Measurements from ENCODE around the gene NKAIN2. TPM values are rescaled to one million over a fixed set of nuclear protein-coding genes. Genes with fewer than 3 reads are reported as not detected.

The NKAIN2 gene
- total RNA-seq, 3 donors from 2014 or later (not counting 1 experiment from before 2014, with no cell fraction given) = 0.45 TPM; not detected in 2

- no peak overlapping the region for H3K4me3 Mint-ChIP-seq
- peaks cover 4 to 6% of the 10 kb centered on the region in 2 donors for H3K9me3 Mint-ChIP-seq
- H3K4me3 ChIP-seq (ENCODE audit: low read length) = no peak overlapping the region
- no peaks in the 10 kb centered on the region for H3K9me3 ChIP-seq (ENCODE audit: control insufficient read depth, insufficient read depth, low read length)
- H3K36me3 ChIP-seq (ENCODE audit: control insufficient read depth, insufficient read depth, low read length) = no peaks in the 10 kb centered on the region
- H3K4me1 Mint-ChIP-seq = no peaks in the 10 kb centered on the region
- TF ChIP-seq, protein P1, sequence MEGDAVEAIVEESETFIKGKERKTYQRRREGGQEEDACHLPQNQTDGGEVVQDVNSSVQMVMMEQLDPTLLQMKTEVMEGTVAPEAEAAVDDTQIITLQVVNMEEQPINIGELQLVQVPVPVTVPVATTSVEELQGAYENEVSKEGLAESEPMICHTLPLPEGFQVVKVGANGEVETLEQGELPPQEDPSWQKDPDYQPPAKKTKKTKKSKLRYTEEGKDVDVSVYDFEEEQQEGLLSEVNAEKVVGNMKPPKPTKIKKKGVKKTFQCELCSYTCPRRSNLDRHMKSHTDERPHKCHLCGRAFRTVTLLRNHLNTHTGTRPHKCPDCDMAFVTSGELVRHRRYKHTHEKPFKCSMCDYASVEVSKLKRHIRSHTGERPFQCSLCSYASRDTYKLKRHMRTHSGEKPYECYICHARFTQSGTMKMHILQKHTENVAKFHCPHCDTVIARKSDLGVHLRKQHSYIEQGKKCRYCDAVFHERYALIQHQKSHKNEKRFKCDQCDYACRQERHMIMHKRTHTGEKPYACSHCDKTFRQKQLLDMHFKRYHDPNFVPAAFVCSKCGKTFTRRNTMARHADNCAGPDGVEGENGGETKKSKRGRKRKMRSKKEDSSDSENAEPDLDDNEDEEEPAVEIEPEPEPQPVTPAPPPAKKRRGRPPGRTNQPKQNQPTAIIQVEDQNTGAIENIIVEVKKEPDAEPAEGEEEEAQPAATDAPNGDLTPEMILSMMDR (IDR thresholded peaks at IDR 0.05) = no peak
- no peaks in the 10 kb centered on the region for H3K36me3 Mint-ChIP-seq
- no peaks in the 10 kb centered on the region for H3K4me1 ChIP-seq (ENCODE audit: control insufficient read depth, insufficient read depth, low read length)
- H3K27me3 Mint-ChIP-seq (ENCODE audit: low read depth in 2 of 2) = no peaks in the 10 kb centered on the region
- ATAC-seq (no peak), DNase-seq (no peak)
- H3K27me3 ChIP-seq (ENCODE audit: control insufficient read depth, insufficient read depth, low read length) = no peaks in the 10 kb centered on the region
- no peak overlapping the region for H3K27ac Mint-ChIP-seq
- no CpG with 5 or more reads among the region's 1 CpG for WGBS (ENCODE audit: insufficient coverage)
- intact Hi-C loops (cut with micrococcal nuclease) = no loop called here
- H3K27ac ChIP-seq (ENCODE audit: low read length) = no peak overlapping the region
These were observed 121.7 kb downstream of the NKAIN2 start for GRCh38 chr6:123925350-123925749.

GRCh38 chr6:123925842-123926399 lies 122.3 kb downstream of the NKAIN2 start:
- Mint-ChIP-seq H3K27me3 (ENCODE audit: low read depth in 2 of 2) (no peaks in the 10 kb centered on the region), H3K4me1 (no peaks in the 10 kb centered on the region), H3K9me3 (peaks cover 2 to 6% of the 10 kb centered on the region in 2 donors), H3K36me3 (no peaks in the 10 kb centered on the region), H3K27ac (no peak overlapping the region), H3K4me3 (no peak overlapping the region)
- H3K4me3 ChIP-seq (ENCODE audit: low read length) = no peak overlapping the region
- intact Hi-C loops (cut with micrococcal nuclease) = no loop called here
- ATAC-seq (no peak), DNase-seq (no peak)
- TF ChIP-seq, protein P1 (IDR thresholded peaks at IDR 0.05) = no peak
- H3K4me1 ChIP-seq (ENCODE audit: control insufficient read depth, insufficient read depth, low read length) = no peaks in the 10 kb centered on the region
- no peaks in the 10 kb centered on the region for H3K27me3 ChIP-seq (ENCODE audit: control insufficient read depth, insufficient read depth, low read length)
- no peaks in the 10 kb centered on the region for H3K36me3 ChIP-seq (ENCODE audit: control insufficient read depth, insufficient read depth, low read length)
- H3K27ac ChIP-seq (ENCODE audit: low read length) = no peak overlapping the region
- 83% methylated on average over 1 of the region's 1 CpG for WGBS (ENCODE audit: insufficient coverage)
- H3K9me3 ChIP-seq (ENCODE audit: control insufficient read depth, insufficient read depth, low read length) = no peaks in the 10 kb centered on the region

- no peaks in the 10 kb centered on the region for H3K4me1 Mint-ChIP-seq
- no peak for DNase-seq
- ATAC-seq = no peak
- Histone ChIP-seq H3K9me3 (ENCODE audit: control insufficient read depth, insufficient read depth, low read length) (no peaks in the 10 kb centered on the region), H3K36me3 (ENCODE audit: control insufficient read depth, insufficient read depth, low read length) (no peaks in the 10 kb centered on the region), H3K27me3 (ENCODE audit: control insufficient read depth, insufficient read depth, low read length) (no peaks in the 10 kb centered on the region), H3K4me1 (ENCODE audit: control insufficient read depth, insufficient read depth, low read length) (no peaks in the 10 kb centered on the region), H3K27ac (ENCODE audit: low read length) (no peak overlapping the region), H3K4me3 (ENCODE audit: low read length) (no peak overlapping the region)
- H3K27ac Mint-ChIP-seq = no peak overlapping the region
- H3K4me3 Mint-ChIP-seq = no peak overlapping the region
- WGBS (ENCODE audit: insufficient coverage) = no CpG with 5 or more reads among the region's 1 CpG
- intact Hi-C loops (cut with micrococcal nuclease) = no loop called here
- H3K9me3 Mint-ChIP-seq = peaks cover 2 to 6% of the 10 kb centered on the region in 2 donors
- H3K36me3 Mint-ChIP-seq = no peaks in the 10 kb centered on the region
- TF ChIP-seq, protein P1 (IDR thresholded peaks at IDR 0.05) = no peak
- H3K27me3 Mint-ChIP-seq (ENCODE audit: low read depth in 2 of 2) = no peaks in the 10 kb centered on the region
These were observed 124.9 kb downstream of the NKAIN2 start for GRCh38 chr6:123928529-123928928.

- no peak overlapping the region for H3K4me3 Mint-ChIP-seq
- H3K9me3 ChIP-seq (ENCODE audit: control insufficient read depth, insufficient read depth, low read length) = no peaks in the 10 kb centered on the region
- WGBS (ENCODE audit: insufficient coverage) = 86% methylated on average over 2 of the region's 3 CpGs
- no peaks in the 10 kb centered on the region for H3K27me3 ChIP-seq (ENCODE audit: control insufficient read depth, insufficient read depth, low read length)
- H3K36me3 Mint-ChIP-seq = no peaks in the 10 kb centered on the region
- no peak overlapping the region for H3K27ac Mint-ChIP-seq
- peaks cover 2 to 7% of the 10 kb centered on the region in 2 donors for H3K9me3 Mint-ChIP-seq
- no peak overlapping the region for H3K4me3 ChIP-seq (ENCODE audit: low read length)
- TF ChIP-seq, protein P1 (IDR thresholded peaks at IDR 0.05) = no peak
- no peaks in the 10 kb centered on the region for H3K36me3 ChIP-seq (ENCODE audit: control insufficient read depth, insufficient read depth, low read length)
- no peaks in the 10 kb centered on the region for H3K4me1 ChIP-seq (ENCODE audit: control insufficient read depth, insufficient read depth, low read length)
- intact Hi-C loops (cut with micrococcal nuclease) = no loop called here
- no peaks in the 10 kb centered on the region for H3K4me1 Mint-ChIP-seq
- H3K27me3 Mint-ChIP-seq (ENCODE audit: low read depth in 2 of 2) = no peaks in the 10 kb centered on the region
- no peak overlapping the region for H3K27ac ChIP-seq (ENCODE audit: low read length)
- ATAC-seq (no peak), DNase-seq (no peak)
These were observed 128.3 kb downstream of the NKAIN2 start for GRCh38 chr6:123931928-123932327.
